HepG2 (cell line): ENCODE results near the gene MIB1. TPM values are rescaled to one million over a fixed set of nuclear protein-coding genes. Genes with fewer than 3 reads are reported as not detected.

ENCODE experiments used
- ARID2 ChIP-seq: sonication (generic); formaldehyde crosslinking; IDR thresholded peaks from 2 replicates; pipeline ENCODE4 v1.8.1; 2022; ENCODE audit warnings: mild to moderate bottlenecking, missing genetic modification reagents, borderline replicate concordance
- ARNT ChIP-seq: fragments of 450-650 bp; IDR thresholded peaks from 2 replicates; pipeline ENCODE4 v1.6.1; 2017
- CREB1 ChIP-seq, 2 experiments: fragments of 450-650 bp in 1 of 2; IDR thresholded peaks; 2 replicates each; pipeline ENCODE4 v1.6.1; 2016 to 2017; ENCODE audit warnings: control low read depth in 1 of 2, mild to moderate bottlenecking in 1 of 2, missing compliant biosample characterization in 1 of 2, missing genetic modification characterization in 1 of 2
- DMAP1 ChIP-seq: IDR thresholded peaks from 2 replicates; pipeline ENCODE4 v1.6.1; 2016
- FOXC1 ChIP-seq: sonication (generic); formaldehyde crosslinking; IDR thresholded peaks from 2 replicates; pipeline ENCODE4 v1.8.0; 2022; ENCODE audit warnings: mild to moderate bottlenecking, missing genetic modification reagents, borderline replicate concordance
- HMGA1 ChIP-seq: sonication (generic); formaldehyde crosslinking; conservative IDR thresholded peaks from 2 replicates; pipeline ENCODE4 v1.4.0; 2020; ENCODE audit warnings: missing genetic modification reagents
- KAT7 ChIP-seq: IDR thresholded peaks from 2 replicates; pipeline ENCODE4 v1.6.1; 2018; ENCODE audit warnings: borderline replicate concordance, missing compliant biosample characterization
- MAZ ChIP-seq, 2 experiments: sonication (generic) in 1 of 2; formaldehyde crosslinking in 1 of 2; IDR thresholded peaks; 2 replicates each; pipeline versions ENCODE4 v1.5.0 to v1.6.1; 2012 to 2020; ENCODE audit warnings: low read depth in 2 of 2, mild to moderate bottlenecking in 2 of 2, borderline replicate concordance in 1 of 2, improper control_type of control experiment in 1 of 2, low read length in 1 of 2, missing genetic modification reagents in 1 of 2, moderate library complexity in 1 of 2
- NFYC ChIP-seq: IDR thresholded peaks from 2 replicates; pipeline ENCODE4 v1.6.1; 2016; ENCODE audit warnings: missing genetic modification reagents, missing compliant biosample characterization
- PCBP2 ChIP-seq: fragments of 200-400 bp; formaldehyde crosslinking; optimal IDR thresholded peaks from 2 replicates; pipeline ENCODE3; 2018; ENCODE audit warnings: low read length, low read depth; ENCODE audit not compliant: poor library complexity, severe bottlenecking
- POGZ ChIP-seq: sonication (generic); formaldehyde crosslinking; IDR thresholded peaks from 2 replicates; pipeline ENCODE4 v1.4.0; 2020; ENCODE audit warnings: mild to moderate bottlenecking, missing genetic modification reagents
- RFX5 ChIP-seq: IDR thresholded peaks from 2 replicates; pipeline ENCODE4 v1.6.1; 2011; ENCODE audit warnings: low read depth, low read length, improper control_type of control experiment
- SOX6 ChIP-seq, 2 experiments: fragments of 450-650 bp in 1 of 2; sonication (generic) in 1 of 2; formaldehyde crosslinking in 1 of 2; IDR thresholded peaks; 2 replicates each; pipeline versions ENCODE4 v1.4.0 to v1.6.1; 2017 to 2020; ENCODE audit warnings: antibody characterized with exemption in 1 of 2, mild to moderate bottlenecking in 1 of 2, missing genetic modification reagents in 1 of 2
- TCF7 ChIP-seq: sonication (generic); IDR thresholded peaks from 2 replicates; pipeline ENCODE4 v1.6.1; 2016; ENCODE audit warnings: antibody characterized with exemption, low read depth
- TEAD3 ChIP-seq: optimal IDR thresholded peaks from 2 replicates; pipeline ENCODE3; 2016; ENCODE audit warnings: borderline replicate concordance
- ZMYM4 ChIP-seq: sonication (generic); formaldehyde crosslinking; IDR thresholded peaks from 2 replicates; pipeline ENCODE4 v1.8.1; 2023; ENCODE audit warnings: mild to moderate bottlenecking, missing genetic modification reagents
- ZNF24 ChIP-seq: fragments of 450-650 bp; IDR thresholded peaks from 2 replicates; pipeline ENCODE4 v1.6.1; 2017; ENCODE audit warnings: antibody characterized with exemption, mild to moderate bottlenecking
- ZNF256 ChIP-seq: sonication (generic); formaldehyde crosslinking; conservative IDR thresholded peaks from 2 replicates; pipeline ENCODE4 v1.4.0; 2020; ENCODE audit warnings: missing genetic modification reagents
- ZNF44 ChIP-seq: sonication (generic); formaldehyde crosslinking; IDR thresholded peaks from 2 replicates; pipeline ENCODE4 v1.5.1; 2020; ENCODE audit warnings: mild to moderate bottlenecking, missing genetic modification reagents
- ZNF552 ChIP-seq: sonication (generic); formaldehyde crosslinking; IDR thresholded peaks from 2 replicates; pipeline ENCODE4 v1.9.0; 2022; ENCODE audit warnings: missing genetic modification reagents, mild to moderate bottlenecking, borderline replicate concordance
- ZNF615 ChIP-seq: sonication (generic); formaldehyde crosslinking; IDR thresholded peaks from 2 replicates; pipeline ENCODE4 v1.5.0; 2020; ENCODE audit warnings: mild to moderate bottlenecking, missing genetic modification reagents, borderline replicate concordance
- ZNF737 ChIP-seq: sonication (generic); formaldehyde crosslinking; IDR thresholded peaks from 2 replicates; pipeline ENCODE4 v1.5.0; 2020; ENCODE audit warnings: missing genetic modification reagents, mild to moderate bottlenecking, borderline replicate concordance
- ZNF782 ChIP-seq: sonication (generic); formaldehyde crosslinking; IDR thresholded peaks from 2 replicates; pipeline ENCODE4 v1.4.0; 2020; ENCODE audit warnings: missing genetic modification reagents, mild to moderate bottlenecking, borderline replicate concordance
- ZNF83 ChIP-seq: sonication (generic); formaldehyde crosslinking; IDR thresholded peaks from 2 replicates; pipeline ENCODE4 v1.4.0; 2020; ENCODE audit warnings: missing genetic modification reagents, mild to moderate bottlenecking, borderline replicate concordance
- ZSCAN12 ChIP-seq: sonication (generic); formaldehyde crosslinking; IDR thresholded peaks from 2 replicates; pipeline ENCODE4 v1.9.0; 2021; ENCODE audit warnings: mild to moderate bottlenecking, missing genetic modification reagents
- polyA plus RNA-seq, 8 experiments: library from polyadenylated mRNA; depleted of rRNA in 3 of 8; stranded (reverse) in 7 of 8; unstranded in 1 of 8; fragments of >200 nt; fragmentation: Illumina TruSeq in 4 of 8; extraction: Trizol in 4 of 8; gene quantifications; 2 replicates each; pipeline versions ENCODE4 v1.2.1 to v1.2.3, GENCODE V29; 2011 to 2016; ENCODE audit warnings: low read depth in 4 of 8, missing spikeins in 1 of 8, mixed read lengths in 1 of 8; ENCODE audit not compliant: insufficient read depth in 1 of 8
- total RNA-seq, 5 experiments: library from RNA; depleted of rRNA; stranded (reverse); fragments of >200 nt; fragmentation: Illumina TruSeq; extraction: Trizol; gene quantifications; 2 replicates each; pipeline ENCODE4 v1.2.3, GENCODE V29; 2016; ENCODE audit warnings: low read depth in 1 of 5
- TF ChIP-seq, protein P1 (sequence below): sonication (generic); formaldehyde crosslinking; IDR thresholded peaks from 2 replicates; pipeline ENCODE4 v1.4.0; 2020; ENCODE audit warnings: missing genetic modification reagents
- TF ChIP-seq, protein P2 (sequence below): sonication (generic); formaldehyde crosslinking; conservative IDR thresholded peaks from 2 replicates; pipeline ENCODE4 v1.4.0; 2020; ENCODE audit warnings: missing genetic modification reagents

MIB1 gene
- total and polyA plus RNA-seq, 2 of the 13 experiments (the other 11 are each of a cell fraction or from before 2014, with no cell fraction given): 12.0 to 47.0 TPM

DNA sequence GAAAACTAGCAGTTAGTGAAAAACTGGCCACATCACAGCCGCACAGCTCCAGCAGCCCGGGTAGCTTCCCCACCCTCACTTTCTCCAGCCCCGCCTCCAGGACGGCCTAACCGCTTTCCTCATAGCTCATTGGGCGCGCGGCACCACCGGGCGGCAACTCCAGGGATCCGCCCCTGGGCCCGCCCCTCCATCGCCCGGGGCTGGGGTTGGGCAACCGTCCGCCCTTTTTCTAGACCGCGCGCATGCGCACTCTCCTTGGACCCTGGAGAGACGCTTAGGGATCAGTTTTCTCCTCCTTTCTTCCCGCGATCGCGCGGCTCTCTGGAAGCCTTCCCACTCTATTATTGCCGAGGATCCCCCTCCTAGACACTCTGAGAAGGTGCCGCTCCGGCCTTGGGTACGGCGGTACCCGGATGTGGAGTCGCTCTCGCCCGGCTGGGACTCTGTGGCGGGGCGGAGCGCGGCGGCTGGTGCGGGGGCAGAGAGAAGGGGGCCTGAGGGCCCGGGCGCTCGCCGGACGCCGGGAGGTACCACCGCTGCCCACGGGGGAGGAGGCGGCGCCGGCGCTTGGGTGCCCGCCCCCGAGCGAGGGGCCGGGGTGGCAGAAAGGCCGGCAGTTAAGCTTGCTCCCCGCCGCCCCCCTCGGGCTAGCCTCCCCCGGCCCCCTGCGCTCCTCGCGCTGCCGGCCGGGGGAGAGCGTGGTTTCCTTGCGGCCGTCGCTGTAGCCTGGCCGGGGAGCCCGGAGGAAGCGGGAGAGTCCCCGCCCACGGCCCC is at the start of gene MIB1 (continued):
- TF ChIP-seq ZNF782 (CRISPR knock-in tag) (no peak), ZNF44 (CRISPR knock-in tag) (peak; percentile 37; the same call in 1 of the 2 replicates), ARNT (no peak), SOX6 (IDR thresholded peaks at IDR 0.05) (no peak), SOX6 (CRISPR knock-in tag; IDR thresholded peaks at IDR 0.05) (no peak), ZSCAN12 (CRISPR knock-in tag) (no peak), ZMYM4 (peak; percentile 71; the same call in 1 of the 2 replicates), ZNF615 (CRISPR knock-in tag) (no peak), ZNF737 (no peak), RFX5 (no peak), TEAD3 (peak; percentile 32), TCF7 (no peak), ZNF83 (CRISPR knock-in tag) (0 out of 2 replicates have a peak, but pooled peaks have one; percentile 35), ZNF552 (CRISPR knock-in tag) (no peak), MAZ (IDR thresholded peaks at IDR 0.05; ENCODE audit: borderline replicate concordance, low read depth, low read length) (peak; percentile 32; the same call in 1 of the 2 replicates), MAZ (CRISPR knock-in tag; IDR thresholded peaks at IDR 0.05; ENCODE audit: low read depth) (0 out of 2 replicates have a peak, but pooled peaks have one; percentile 20), ARID2 (CRISPR knock-in tag) (no peak), PCBP2 (no peak), FOXC1 (CRISPR knock-in tag) (peak; percentile 49; the same call in 1 of the 2 replicates), CREB1 (IDR thresholded peaks at IDR 0.05) (no peak), CREB1 (CRISPR knock-in tag; IDR thresholded peaks at IDR 0.05) (no peak), ZNF256 (CRISPR knock-in tag) (no peak), ZNF24 (no peak), KAT7 (CRISPR knock-in tag) (0 out of 2 replicates have a peak, but pooled peaks have one; percentile 74), NFYC (CRISPR knock-in tag) (peak; percentile 69), POGZ (CRISPR knock-in tag) (no peak), DMAP1 (peak; percentile 80), HMGA1 (CRISPR knock-in tag) (no peak)
- TF ChIP-seq, protein P1, sequence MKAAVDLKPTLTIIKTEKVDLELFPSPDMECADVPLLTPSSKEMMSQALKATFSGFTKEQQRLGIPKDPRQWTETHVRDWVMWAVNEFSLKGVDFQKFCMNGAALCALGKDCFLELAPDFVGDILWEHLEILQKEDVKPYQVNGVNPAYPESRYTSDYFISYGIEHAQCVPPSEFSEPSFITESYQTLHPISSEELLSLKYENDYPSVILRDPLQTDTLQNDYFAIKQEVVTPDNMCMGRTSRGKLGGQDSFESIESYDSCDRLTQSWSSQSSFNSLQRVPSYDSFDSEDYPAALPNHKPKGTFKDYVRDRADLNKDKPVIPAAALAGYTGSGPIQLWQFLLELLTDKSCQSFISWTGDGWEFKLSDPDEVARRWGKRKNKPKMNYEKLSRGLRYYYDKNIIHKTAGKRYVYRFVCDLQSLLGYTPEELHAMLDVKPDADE (CRISPR knock-in tag): no peak
- TF ChIP-seq, protein P2, sequence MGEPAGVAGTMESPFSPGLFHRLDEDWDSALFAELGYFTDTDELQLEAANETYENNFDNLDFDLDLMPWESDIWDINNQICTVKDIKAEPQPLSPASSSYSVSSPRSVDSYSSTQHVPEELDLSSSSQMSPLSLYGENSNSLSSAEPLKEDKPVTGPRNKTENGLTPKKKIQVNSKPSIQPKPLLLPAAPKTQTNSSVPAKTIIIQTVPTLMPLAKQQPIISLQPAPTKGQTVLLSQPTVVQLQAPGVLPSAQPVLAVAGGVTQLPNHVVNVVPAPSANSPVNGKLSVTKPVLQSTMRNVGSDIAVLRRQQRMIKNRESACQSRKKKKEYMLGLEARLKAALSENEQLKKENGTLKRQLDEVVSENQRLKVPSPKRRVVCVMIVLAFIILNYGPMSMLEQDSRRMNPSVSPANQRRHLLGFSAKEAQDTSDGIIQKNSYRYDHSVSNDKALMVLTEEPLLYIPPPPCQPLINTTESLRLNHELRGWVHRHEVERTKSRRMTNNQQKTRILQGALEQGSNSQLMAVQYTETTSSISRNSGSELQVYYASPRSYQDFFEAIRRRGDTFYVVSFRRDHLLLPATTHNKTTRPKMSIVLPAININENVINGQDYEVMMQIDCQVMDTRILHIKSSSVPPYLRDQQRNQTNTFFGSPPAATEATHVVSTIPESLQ (CRISPR knock-in tag): peak; percentile 73; the same call in 1 of the 2 replicates
